Hippocampal formation (tissue), 2 donors: ENCODE results near the gene SCAMP2.
"Not testable (repeated sequence)": the region's sequence is repeated elsewhere in the genome, so short reads cannot be mapped to it uniquely, and the experiment has no call there.

Experiments
- DNase-seq, 2 donors: peaks; one replicate each; lab custom pipeline; 2025; lab: John Stamatoyannopoulos, UW

Gene SCAMP2

GRCh38 chr15:74890665-74890960, 17.4 kb upstream of the SCAMP2 start:
- DNase-seq = no peak

GRCh38 chr15:74889883-74890664, 16.9 kb upstream of the SCAMP2 start, which contains the start of gene MPI:
Gene MPI (plus strand): TSS chr15:74890042. CDS start chr15:74890074, 32 bp downstream.
- DNase-seq = peak; percentile 80 to 85

GRCh38 chr15:74889390-74889882, 16.3 kb upstream of the SCAMP2 start:
- DNase-seq = peak; percentile 59 to 76

- DNase-seq = no peak
Measured at GRCh38 chr15:74888716-74889115, 15.6 kb upstream of the SCAMP2 start.

GRCh38 chr15:74887537-74888193, 14.5 kb upstream of the SCAMP2 start:
- not testable (repeated sequence) for DNase-seq

- DNase-seq = no peak
Measured at GRCh38 chr15:74885461-74885860, 12.3 kb upstream of the SCAMP2 start.

- no peak for DNase-seq
Measured at GRCh38 chr15:74884428-74885223, 11.5 kb upstream of the SCAMP2 start.

GRCh38 chr15:74882528-74882927, 9.4 kb upstream of the SCAMP2 start:
- DNase-seq = no peak

GRCh38 chr15:74878273-74878672, 5.1 kb upstream of the SCAMP2 start:
- no peak for DNase-seq

GRCh38 chr15:74873756-74874424, 725 bp upstream of the SCAMP2 start:
- no peak for DNase-seq

- no peak for DNase-seq
Measured at GRCh38 chr15:74872702-74873035, 496 bp downstream of the SCAMP2 start.

- no peak for DNase-seq
Measured at GRCh38 chr15:74870436-74871215, 2.5 kb downstream of the SCAMP2 start.

GRCh38 chr15:74869726-74870407, 3.3 kb downstream of the SCAMP2 start:
- peak; percentile 48 to 55 for DNase-seq

- no peak for DNase-seq
Measured at GRCh38 chr15:74869372-74869725, 3.8 kb downstream of the SCAMP2 start.

GRCh38 chr15:74868059-74868458, 5.1 kb downstream of the SCAMP2 start:
- DNase-seq = no peak

- no peak for DNase-seq
Measured at GRCh38 chr15:74867466-74868038, 5.6 kb downstream of the SCAMP2 start.

GRCh38 chr15:74866090-74866489, 7.1 kb downstream of the SCAMP2 start:
- no peak for DNase-seq

- no peak for DNase-seq
Measured at GRCh38 chr15:74865316-74865715, 7.8 kb downstream of the SCAMP2 start.

GRCh38 chr15:74864296-74864695, 8.9 kb downstream of the SCAMP2 start:
- no peak for DNase-seq

- no peak for DNase-seq
Measured at GRCh38 chr15:74863239-74864056, 9.7 kb downstream of the SCAMP2 start.
